Neural progenitor cell (in vitro differentiated cells): ENCODE data around the gene IL17D.

Source experiments
- CTCF ChIP-seq: fragments of 200-600 bp; sonication (generic); IDR thresholded peaks from 2 replicates; pipeline ENCODE4 v1.5.1; 2017; ENCODE audit warnings: antibody characterized with exemption, mild to moderate bottlenecking
- EZH2 ChIP-seq: fragments of 200-600 bp; sonication (generic); IDR thresholded peaks from 2 replicates; pipeline ENCODE4 v1.6.1; 2017; ENCODE audit warnings: antibody characterized with exemption, mild to moderate bottlenecking, moderate library complexity
- EZH2phosphoT487 ChIP-seq: fragments of 200-600 bp; sonication (generic); IDR thresholded peaks from 2 replicates; pipeline ENCODE4 v1.6.1; 2017; ENCODE audit warnings: antibody characterized with exemption

GRCh38 chr13:20696073-20696472, 7.4 kb upstream of the IL17D start:
- TF ChIP-seq CTCF (no peak), EZH2 (no peak), EZH2phosphoT487 (no peak)
